Lower leg skin (tissue), 4 donors: ENCODE measurements around the gene CACNG6. TPM values are rescaled to one million over a fixed set of nuclear protein-coding genes. Genes with fewer than 3 reads are reported as not detected.
A peak's percentile ranks its signal among the peaks of the same experiment; 100 is the strongest.

ENCODE experiments used
- DNase-seq, 2 donors: peaks; one replicate each; pipeline ENCODE4 v3.0.0-alpha.2; 2019; ENCODE audit warnings: low spot score in 2 of 2
- H3K4me3 ChIP-seq: fragments of 200-600 bp; sonication (generic); 2 replicates; pipeline ENCODE4 v1.5.1; 2017; ENCODE audit warnings: mild to moderate bottlenecking, low read depth; ENCODE audit not compliant: poor library complexity, severe bottlenecking
- CTCF ChIP-seq, 3 donors: fragments of 450-650 bp; IDR thresholded peaks; one replicate each; pipeline ENCODE4 v1.5.1; 2016; ENCODE audit warnings: antibody characterized with exemption in 3 of 3, mild to moderate bottlenecking in 3 of 3, moderate library complexity in 2 of 3
- POLR2A ChIP-seq, 2 donors: fragments of 450-650 bp; IDR thresholded peaks; one replicate each; pipeline ENCODE4 v1.6.1; 2016 to 2017; ENCODE audit warnings: antibody characterized with exemption in 2 of 2, mild to moderate bottlenecking in 1 of 2, moderate library complexity in 1 of 2
- WGBS, 2 donors: methylation state at CpG; one replicate each; pipeline ENCODE4 v1.1.5; 2018; 5-methylcytosine and 5-hydroxymethylcytosine counted together
- intact Hi-C: fragments of 100-400 bp; cut with DNase I; formaldehyde crosslinking; loops from one replicate; pipeline ENCODE4 v1.15.0; 2023; ENCODE audit warnings: low total_unique reads
- total RNA-seq, 4 donors: library from RNA; depleted of rRNA; stranded (reverse); fragments of >200 nt; gene quantifications; one replicate each; pipeline ENCODE4 v1.1.0, GENCODE V29; 2016

Gene CACNG6
- total RNA-seq, 4 donors from 2014 or later: not detected

- intact Hi-C loops: no loop called here
Observed at GRCh38 chr19:53971673-53972072, 19.8 kb upstream of the CACNG6 start.

GRCh38 chr19:53977429-53977990 is 13.9 kb upstream of the CACNG6 start:
- TF ChIP-seq CTCF (IDR thresholded peaks at IDR 0.05): no peak
- TF ChIP-seq POLR2A (IDR thresholded peaks at IDR 0.05): no peak
- intact Hi-C loops: no loop called here
- WGBS, 2 donors: 1 to 7% methylated on average over 9 of the region's 9 CpGs
- H3K4me3 ChIP-seq: no peak overlapping the region
- DNase-seq: peak; percentile 82 to 90

More at GRCh38 chr19:53971673-53972072, 19.8 kb upstream of the CACNG6 start:
- no peak for DNase-seq
- H3K4me3 ChIP-seq: no peak overlapping the region
- 63 to 71% methylated on average over 10 of the region's 10 CpGs for WGBS, 2 donors
- TF ChIP-seq POLR2A (IDR thresholded peaks at IDR 0.05): no peak

- H3K4me3 ChIP-seq: no peak overlapping the region
- WGBS, 2 donors: 5 to 6% methylated on average over 20 to 50 of the region's 54 CpGs
- intact Hi-C loops: no loop called here
- TF ChIP-seq CTCF (IDR thresholded peaks at IDR 0.05) (no peak), POLR2A (IDR thresholded peaks at IDR 0.05) (no peak)
- DNase-seq: peak; percentile 31 to 87
Observed at GRCh38 chr19:53977991-53978731, 13.3 kb upstream of the CACNG6 start.

- 4 to 5% methylated on average over 19 of the region's 19 CpGs for WGBS, 2 donors
- intact Hi-C loops: no loop called here
- no peak for DNase-seq
- no peak overlapping the region for H3K4me3 ChIP-seq
- TF ChIP-seq CTCF (IDR thresholded peaks at IDR 0.05) (no peak), POLR2A (IDR thresholded peaks at IDR 0.05) (no peak)
Observed at GRCh38 chr19:53978975-53979801, 12.2 kb upstream of the CACNG6 start.

GRCh38 chr19:53980539-53981375 is 10.7 kb upstream of the CACNG6 start:
- intact Hi-C loops: no loop called here
- no peak for DNase-seq
- TF ChIP-seq CTCF (IDR thresholded peaks at IDR 0.05): no peak
- no peak for TF ChIP-seq POLR2A (IDR thresholded peaks at IDR 0.05)
- WGBS, 2 donors: 21 to 24% methylated on average over 20 of the region's 20 CpGs
- H3K4me3 ChIP-seq: no peak overlapping the region
